ENCODE results near the gene PGF. TPM values are rescaled to one million over a fixed set of nuclear protein-coding genes. Genes with fewer than 3 reads are reported as not detected.

PGF gene
- total RNA-seq, 2 donors from 2014 or later: 0.35 TPM; not detected in 1

- Mint-ChIP-seq H3K4me1 (ENCODE audit: low read depth) (no peaks in the 10 kb centered on the region), H3K9me3 (no peaks in the 10 kb centered on the region), H3K27me3 (ENCODE audit: low read depth) (no peaks in the 10 kb centered on the region), H3K36me3 (ENCODE audit: insufficient read depth in 2 of 2) (no peaks in the 10 kb centered on the region), H3K27ac (peak overlapping the region; percentile 33), H3K4me3 (no peak overlapping the region)
- no peak for ATAC-seq (replicated peaks in 1 of 2)
- DNase-seq: no peak
Measured at GRCh38 chr14:74975059-74975810, 19.8 kb upstream of the PGF start.

- H3K4me3 Mint-ChIP-seq: no peak overlapping the region
- no peak overlapping the region for H3K27ac Mint-ChIP-seq
- no peaks in the 10 kb centered on the region for H3K9me3 Mint-ChIP-seq
- ATAC-seq (replicated peaks in 1 of 2) (no peak), DNase-seq (no peak)
- H3K27me3 Mint-ChIP-seq (ENCODE audit: low read depth): no peaks in the 10 kb centered on the region
- no peaks in the 10 kb centered on the region for H3K4me1 Mint-ChIP-seq (ENCODE audit: low read depth)
- no peaks in the 10 kb centered on the region for H3K36me3 Mint-ChIP-seq (ENCODE audit: insufficient read depth in 2 of 2)
Measured at GRCh38 chr14:74974364-74975058, 19.1 kb upstream of the PGF start.

- ATAC-seq (replicated peaks in 1 of 2): no peak
- Mint-ChIP-seq H3K4me1 (ENCODE audit: low read depth) (no peaks in the 10 kb centered on the region), H3K27ac (no peak overlapping the region), H3K27me3 (ENCODE audit: low read depth) (no peaks in the 10 kb centered on the region), H3K9me3 (no peaks in the 10 kb centered on the region), H3K4me3 (no peak overlapping the region), H3K36me3 (ENCODE audit: insufficient read depth in 2 of 2) (no peaks in the 10 kb centered on the region)
- no peak for DNase-seq
Measured at GRCh38 chr14:74973905-74974363, 18.5 kb upstream of the PGF start.

- H3K9me3 Mint-ChIP-seq: no peaks in the 10 kb centered on the region
- DNase-seq (peak; percentile 37 to 48), ATAC-seq (replicated peaks in 1 of 2) (peak; percentile 75 to 84)
- H3K4me1 Mint-ChIP-seq (ENCODE audit: low read depth): no peaks in the 10 kb centered on the region
- H3K27ac Mint-ChIP-seq: no peak overlapping the region
- H3K27me3 Mint-ChIP-seq (ENCODE audit: low read depth): no peaks in the 10 kb centered on the region
- no peaks in the 10 kb centered on the region for H3K36me3 Mint-ChIP-seq (ENCODE audit: insufficient read depth in 2 of 2)
- no peak overlapping the region for H3K4me3 Mint-ChIP-seq
Measured at GRCh38 chr14:74973003-74973653, 17.7 kb upstream of the PGF start.

GRCh38 chr14:74968811-74969210, 13.4 kb upstream of the PGF start:
- Mint-ChIP-seq H3K4me3 (no peak overlapping the region), H3K27ac (no peak overlapping the region), H3K36me3 (ENCODE audit: insufficient read depth in 2 of 2) (no peaks in the 10 kb centered on the region), H3K4me1 (ENCODE audit: low read depth) (peaks cover 14% of the 10 kb centered on the region), H3K27me3 (ENCODE audit: low read depth) (no peaks in the 10 kb centered on the region), H3K9me3 (no peaks in the 10 kb centered on the region)
- ATAC-seq (replicated peaks in 1 of 2) (no peak), DNase-seq (no peak)

GRCh38 chr14:74965486-74966153, 10.2 kb upstream of the PGF start:
- no peak for DNase-seq
- H3K4me3 Mint-ChIP-seq: no peak overlapping the region
- H3K27me3 Mint-ChIP-seq (ENCODE audit: low read depth): no peaks in the 10 kb centered on the region
- H3K27ac Mint-ChIP-seq: no peak overlapping the region
- peaks cover 21% of the 10 kb centered on the region for H3K4me1 Mint-ChIP-seq (ENCODE audit: low read depth)
- no peak for ATAC-seq (replicated peaks in 1 of 2)
- no peaks in the 10 kb centered on the region for H3K9me3 Mint-ChIP-seq
- no peaks in the 10 kb centered on the region for H3K36me3 Mint-ChIP-seq (ENCODE audit: insufficient read depth in 2 of 2)

- Mint-ChIP-seq H3K36me3 (ENCODE audit: insufficient read depth in 2 of 2) (no peaks in the 10 kb centered on the region), H3K27ac (no peak overlapping the region), H3K4me1 (ENCODE audit: low read depth) (peaks cover 21% of the 10 kb centered on the region), H3K9me3 (no peaks in the 10 kb centered on the region), H3K27me3 (ENCODE audit: low read depth) (no peaks in the 10 kb centered on the region), H3K4me3 (no peak overlapping the region)
- ATAC-seq (replicated peaks in 1 of 2) (no peak), DNase-seq (no peak)
Measured at GRCh38 chr14:74964787-74965485, 9.5 kb upstream of the PGF start.

- Mint-ChIP-seq H3K9me3 (no peaks in the 10 kb centered on the region), H3K4me1 (ENCODE audit: low read depth) (peaks cover 21% of the 10 kb centered on the region), H3K4me3 (no peak overlapping the region), H3K27me3 (ENCODE audit: low read depth) (no peaks in the 10 kb centered on the region), H3K27ac (no peak overlapping the region), H3K36me3 (ENCODE audit: insufficient read depth in 2 of 2) (no peaks in the 10 kb centered on the region)
- no peak for DNase-seq
- peak in 1 of 2 donors; percentile 13 for ATAC-seq (replicated peaks in 1 of 2)
Measured at GRCh38 chr14:74963705-74964271, 8.4 kb upstream of the PGF start.

GRCh38 chr14:74963178-74963704, 7.8 kb upstream of the PGF start:
- H3K36me3 Mint-ChIP-seq (ENCODE audit: insufficient read depth in 2 of 2): no peaks in the 10 kb centered on the region
- DNase-seq: no peak
- H3K4me3 Mint-ChIP-seq: no peak overlapping the region
- no peak for ATAC-seq (replicated peaks in 1 of 2)
- H3K27me3 Mint-ChIP-seq (ENCODE audit: low read depth): no peaks in the 10 kb centered on the region
- peaks cover 21% of the 10 kb centered on the region for H3K4me1 Mint-ChIP-seq (ENCODE audit: low read depth)
- no peak overlapping the region for H3K27ac Mint-ChIP-seq
- no peaks in the 10 kb centered on the region for H3K9me3 Mint-ChIP-seq

GRCh38 chr14:74962493-74962892, 7.1 kb upstream of the PGF start:
- Mint-ChIP-seq H3K36me3 (ENCODE audit: insufficient read depth in 2 of 2) (no peaks in the 10 kb centered on the region), H3K9me3 (no peaks in the 10 kb centered on the region), H3K27ac (no peak overlapping the region), H3K4me3 (no peak overlapping the region), H3K27me3 (ENCODE audit: low read depth) (no peaks in the 10 kb centered on the region), H3K4me1 (ENCODE audit: low read depth) (peaks cover 21% of the 10 kb centered on the region)
- ATAC-seq (replicated peaks in 1 of 2): no peak
- no peak for DNase-seq

GRCh38 chr14:74962046-74962445, 6.6 kb upstream of the PGF start:
- Mint-ChIP-seq H3K9me3 (no peaks in the 10 kb centered on the region), H3K36me3 (ENCODE audit: insufficient read depth in 2 of 2) (no peaks in the 10 kb centered on the region), H3K4me1 (ENCODE audit: low read depth) (peaks cover 21% of the 10 kb centered on the region), H3K4me3 (no peak overlapping the region), H3K27ac (no peak overlapping the region), H3K27me3 (ENCODE audit: low read depth) (no peaks in the 10 kb centered on the region)
- DNase-seq (no peak), ATAC-seq (replicated peaks in 1 of 2) (no peak)

- Mint-ChIP-seq H3K27me3 (ENCODE audit: low read depth) (peaks cover 4% of the 10 kb centered on the region), H3K4me1 (ENCODE audit: low read depth) (peaks cover 17% of the 10 kb centered on the region), H3K27ac (no peak overlapping the region), H3K9me3 (no peaks in the 10 kb centered on the region), H3K36me3 (ENCODE audit: insufficient read depth in 2 of 2) (no peaks in the 10 kb centered on the region), H3K4me3 (no peak overlapping the region)
- ATAC-seq (replicated peaks in 1 of 2) (no peak), DNase-seq (no peak)
Measured at GRCh38 chr14:74961238-74961911, 6.0 kb upstream of the PGF start.

All from activated T-cell treated with anti-CD3 and anti-CD28 coated beads, Interleukin-2, amount 50 U/mL, for 72 hours (primary cell).